Measurements from ENCODE around the gene TFAP2E. TPM values are rescaled to one million over a fixed set of nuclear protein-coding genes. Genes with fewer than 3 reads are reported as not detected.

The TFAP2E gene
- total RNA-seq, 1 experiment from 2014 or later, result 0.26 TPM

GRCh38 chr1:35539073-35539823 lies 33.9 kb upstream of the TFAP2E start:
- Histone ChIP-seq H3K4me1 (ENCODE audit: insufficient read depth, low read length) (peaks cover 17% of the 10 kb centered on the region), H3K27ac (ENCODE audit: low read length) (no peak overlapping the region), H3K4me3 (ENCODE audit: low read length) (no peak overlapping the region), H3K9ac (ENCODE audit: low read length) (no peak overlapping the region), H3K27me3 (ENCODE audit: low read length) (no peaks in the 10 kb centered on the region), H3K79me2 (ENCODE audit: low read length) (peaks cover 8% of the 10 kb centered on the region; the same call in 1 of the 2 replicates), H3K4me2 (ENCODE audit: low read length) (no peak overlapping the region), H3K36me3 (ENCODE audit: low read depth, low read length) (peaks cover 3% of the 10 kb centered on the region; the same call in 1 of the 2 replicates), H4K20me1 (ENCODE audit: low read length) (no peaks in the 10 kb centered on the region), H3F3A (ENCODE audit: low read length, unreplicated experiment) (no peaks in the 10 kb centered on the region), H3K9me2 (replicated peaks; ENCODE audit: low read length) (no peaks in the 10 kb centered on the region), H2AFZ (ENCODE audit: low read length) (no peak overlapping the region), H3K9me3 (ENCODE audit: low read length) (no peaks in the 10 kb centered on the region)
- BruUV-seq (replicated peaks), result no TSS peak
- CTCF ChIA-PET, result interaction anchor here (0.6 kb wide), 1 partner anchor 38 kb away, joined by 4 read pairs; no protein-coding TSS in a partner anchor
- intact Hi-C loops (cut with micrococcal nuclease), result no loop called here
- no peak for TF ChIP-seq EZH2 (IDR thresholded peaks at IDR 0.05; ENCODE audit: low read length, unreplicated experiment)
- no peak for TF ChIP-seq CTCF (conservative IDR thresholded peaks at IDR 0.05; ENCODE audit: low read depth, low read length)
- TF ChIP-seq EZH2phosphoT487 (IDR thresholded peaks at IDR 0.05; ENCODE audit: borderline replicate concordance, low read length), result no peak
- DNase-seq (no peak), ATAC-seq (no peak)
- POLR2A ChIA-PET (ENCODE audit: unreplicated experiment), result interaction anchor here (0.7 kb wide), 1 partner anchor 706 kb away, joined by 4 read pairs; no protein-coding TSS in a partner anchor

GRCh38 chr1:35539824-35540261 lies 33.3 kb upstream of the TFAP2E start:
- intact Hi-C loops (cut with micrococcal nuclease), result no loop called here
- Histone ChIP-seq H3K9ac (ENCODE audit: low read length) (no peak overlapping the region), H3K27me3 (ENCODE audit: low read length) (no peaks in the 10 kb centered on the region), H3K4me1 (ENCODE audit: insufficient read depth, low read length) (peaks cover 17% of the 10 kb centered on the region), H3K27ac (ENCODE audit: low read length) (no peak overlapping the region), H3K36me3 (ENCODE audit: low read depth, low read length) (peaks cover 3% of the 10 kb centered on the region; the same call in 1 of the 2 replicates), H3K9me3 (ENCODE audit: low read length) (no peaks in the 10 kb centered on the region), H3K79me2 (ENCODE audit: low read length) (peaks cover 8% of the 10 kb centered on the region), H3K4me3 (ENCODE audit: low read length) (no peak overlapping the region), H4K20me1 (ENCODE audit: low read length) (no peaks in the 10 kb centered on the region), H2AFZ (ENCODE audit: low read length) (no peak overlapping the region), H3F3A (ENCODE audit: low read length, unreplicated experiment) (no peaks in the 10 kb centered on the region), H3K9me2 (replicated peaks; ENCODE audit: low read length) (no peaks in the 10 kb centered on the region), H3K4me2 (ENCODE audit: low read length) (no peak overlapping the region)
- ChIA-PET CTCF (interaction anchor here (0.6 kb wide), 1 partner anchor 39 kb away, joined by 4 read pairs; no protein-coding TSS in a partner anchor), POLR2A (ENCODE audit: unreplicated experiment) (interaction anchor here (0.7 kb wide), 1 partner anchor 707 kb away, joined by 4 read pairs; no protein-coding TSS in a partner anchor)
- ATAC-seq (no peak), DNase-seq (no peak)
- BruUV-seq (replicated peaks), result no TSS peak
- TF ChIP-seq EZH2phosphoT487 (IDR thresholded peaks at IDR 0.05; ENCODE audit: borderline replicate concordance, low read length) (no peak), EZH2 (IDR thresholded peaks at IDR 0.05; ENCODE audit: low read length, unreplicated experiment) (no peak), CTCF (conservative IDR thresholded peaks at IDR 0.05; ENCODE audit: low read depth, low read length) (no peak)

GRCh38 chr1:35544976-35545375 lies 28.1 kb upstream of the TFAP2E start:
- H3K27ac ChIP-seq (ENCODE audit: low read length), result no peak overlapping the region
- no peak overlapping the region for H3K4me3 ChIP-seq (ENCODE audit: low read length)
- H3F3A ChIP-seq (ENCODE audit: low read length, unreplicated experiment), result no peaks in the 10 kb centered on the region
- no peak overlapping the region for H2AFZ ChIP-seq (ENCODE audit: low read length)
- no peaks in the 10 kb centered on the region for H3K9me2 ChIP-seq (replicated peaks; ENCODE audit: low read length)
- DNase-seq (peak; percentile 37), ATAC-seq (no peak)
- ChIA-PET CTCF (no interaction called here), POLR2A (ENCODE audit: unreplicated experiment) (no interaction called here)
- H3K9me3 ChIP-seq (ENCODE audit: low read length), result no peaks in the 10 kb centered on the region
- no peak overlapping the region for H3K4me2 ChIP-seq (ENCODE audit: low read length)
- TF ChIP-seq CTCF (conservative IDR thresholded peaks at IDR 0.05; ENCODE audit: low read depth, low read length), result peak; percentile 49
- TF ChIP-seq EZH2phosphoT487 (IDR thresholded peaks at IDR 0.05; ENCODE audit: borderline replicate concordance, low read length), result no peak
- intact Hi-C loops (cut with micrococcal nuclease), result loop anchor here (1.0 kb wide), 1 partner anchor 94 kb away; no protein-coding TSS in a partner anchor
- peaks cover 3% of the 10 kb centered on the region; the same call in 1 of the 2 replicates for H3K36me3 ChIP-seq (ENCODE audit: low read depth, low read length)
- peaks cover 17% of the 10 kb centered on the region for H3K4me1 ChIP-seq (ENCODE audit: insufficient read depth, low read length)
- H3K9ac ChIP-seq (ENCODE audit: low read length), result no peak overlapping the region
- H3K27me3 ChIP-seq (ENCODE audit: low read length), result no peaks in the 10 kb centered on the region
- H3K79me2 ChIP-seq (ENCODE audit: low read length), result no peaks in the 10 kb centered on the region; the same call in none of the 2 replicates
- BruUV-seq (replicated peaks), result no TSS peak
- H4K20me1 ChIP-seq (ENCODE audit: low read length), result no peaks in the 10 kb centered on the region

All from PC-3 (cell line).